Small intestine (tissue), 7 donors: ENCODE data around the gene TRMT6. TPM values are rescaled to one million over a fixed set of nuclear protein-coding genes. Genes with fewer than 3 reads are reported as not detected.

Experiments used
- DNase-seq, 2 donors: peaks; one replicate each; pipeline versions ENCODE4 v3.0.0 to v3.0.0-alpha.2; 2013
- FAIRE-seq: peaks from 2 replicates; lab custom pipeline; 2012; peaks lifted over from hg19 to GRCh38; lab: Jason Lieb, UNC
- H3K27ac ChIP-seq, 3 donors: one replicate each; pipeline ENCODE4 v1.5.1; 2013; ENCODE audit warnings: low read length in 2 of 3, mild to moderate bottlenecking in 2 of 3, control low read depth in 1 of 3, inconsistent platforms in 1 of 3, low read depth in 1 of 3, moderate library complexity in 1 of 3
- H3K27me3 ChIP-seq, 3 donors: one replicate each; pipeline ENCODE4 v1.6.1; 2013; ENCODE audit warnings: low read length in 3 of 3, inconsistent platforms in 1 of 3; ENCODE audit not compliant: control insufficient read depth in 3 of 3, insufficient read depth in 3 of 3
- H3K36me3 ChIP-seq, 3 donors: one replicate each; pipeline ENCODE4 v1.6.1; 2013; ENCODE audit warnings: low read length in 3 of 3, inconsistent platforms in 1 of 3, low read depth in 1 of 3, mild to moderate bottlenecking in 1 of 3, moderate library complexity in 1 of 3; ENCODE audit not compliant: control insufficient read depth in 3 of 3, insufficient read depth in 2 of 3
- H3K4me1 ChIP-seq, 3 donors: one replicate each; pipeline ENCODE4 v1.6.1; 2013; ENCODE audit warnings: low read length in 2 of 3, inconsistent platforms in 1 of 3, low read depth in 1 of 3, mild to moderate bottlenecking in 1 of 3, moderate library complexity in 1 of 3; ENCODE audit not compliant: control insufficient read depth in 3 of 3, insufficient read depth in 2 of 3
- H3K4me3 ChIP-seq, 3 donors: one replicate each; pipeline ENCODE4 v1.5.1; 2013; ENCODE audit warnings: low read length in 3 of 3, control low read depth in 1 of 3, inconsistent platforms in 1 of 3, low read depth in 1 of 3, mild to moderate bottlenecking in 1 of 3, moderate library complexity in 1 of 3
- H3K9me3 ChIP-seq, 2 donors: one replicate each; pipeline ENCODE4 v1.6.1; 2013; ENCODE audit warnings: low read depth in 1 of 2, low read length in 1 of 2; ENCODE audit not compliant: control insufficient read depth in 2 of 2, insufficient read depth in 1 of 2
- WGBS, 3 donors: extraction: QIAGEN DNeasy Blood & Tissue Kit; methylation state at CpG; one replicate each; pipeline ENCODE4 v1.1.7; 2013; 5-methylcytosine and 5-hydroxymethylcytosine counted together
- polyA plus RNA-seq, 4 donors: library from polyadenylated mRNA; stranded (reverse) in 3 of 4; unstranded in 1 of 4; fragments of 200-250 nt in 3 of 4; fragments of 120-200 nt in 1 of 4; gene quantifications; one replicate each; pipeline versions ENCODE4 v1.2.1 to v1.2.3, GENCODE V29; 2013
- donor health status: healthy with polysubstance abuse.
- donor health status: control.
- donor health status: control.
- donor health status: Bipolar disorder and iron deficiency.
- donor health status: healthy.

TRMT6 gene
- polyA plus RNA-seq, 4 donors = 6.2 to 10.3 (median 8.6) TPM

- H3K9me3 ChIP-seq = no peaks in the 10 kb centered on the region
- no peak overlapping the region for H3K27ac ChIP-seq
- DNase-seq = no peak
- H3K4me1 ChIP-seq = no peaks in the 10 kb centered on the region
- no peaks in the 10 kb centered on the region for H3K36me3 ChIP-seq
- no peak for FAIRE-seq
- no peaks in the 10 kb centered on the region for H3K27me3 ChIP-seq
- no peak overlapping the region for H3K4me3 ChIP-seq
- 77 to 89% (median 87%) methylated on average over 5 of the region's 5 CpGs for WGBS, 3 donors
Observed at GRCh38 chr20:5887386-5887785, 62.9 kb downstream of the TRMT6 start.

Other genes starting within 250 kb of the TRMT6 start
- 10 to 100 TPM; 12.3 to 19.2 (median 17.0) TPM for gene SHLD1, start 200.1 kb downstream of the TRMT6 start, polyA plus RNA-seq
- gene CHGB, start 39.0 kb downstream of the TRMT6 start, polyA plus RNA-seq = 10 to 100 TPM in 2 of 4 donors, 1 to 10 TPM in 2; 4.1 to 34.5 (median 10.2) TPM
- gene MCM8, start 119 bp upstream of the TRMT6 start, polyA plus RNA-seq = 10 to 100 TPM in 1 of 4 donors, 1 to 10 TPM in 3; 1.6 to 12.2 (median 4.2) TPM
- gene CRLS1, start 55.6 kb upstream of the TRMT6 start, polyA plus RNA-seq = 100 to 1,000 TPM in 1 of 4 donors, 10 to 100 TPM in 3; 75.1 to 140 (median 84.6) TPM
- under 1 TPM in 2 of 4 donors, not detected in 2; 0.06 to 0.15 TPM for gene LRRN4, start 103.5 kb upstream of the TRMT6 start, polyA plus RNA-seq
- 10 to 100 TPM in 2 of 4 donors, 1 to 10 TPM in 2; 3.2 to 27.2 (median 16.3) TPM for gene FERMT1, start 172.5 kb upstream of the TRMT6 start, polyA plus RNA-seq